HG03025 (cell line): ENCODE results near the gene MIS18BP1.
"Not testable (repeated sequence)": the region's sequence is repeated elsewhere in the genome, so short reads cannot be mapped to it uniquely, and the experiment has no call there.

Experiments used
- ATAC-seq: cut with Tn5 transposase; IDR thresholded peaks from one replicate; pipeline ENCODE4 v1.9.1; 2021; ENCODE audit warnings: mild to moderate bottlenecking, moderate library complexity; ENCODE audit not compliant: unreplicated experiment, low FRiP score

Gene MIS18BP1

DNA sequence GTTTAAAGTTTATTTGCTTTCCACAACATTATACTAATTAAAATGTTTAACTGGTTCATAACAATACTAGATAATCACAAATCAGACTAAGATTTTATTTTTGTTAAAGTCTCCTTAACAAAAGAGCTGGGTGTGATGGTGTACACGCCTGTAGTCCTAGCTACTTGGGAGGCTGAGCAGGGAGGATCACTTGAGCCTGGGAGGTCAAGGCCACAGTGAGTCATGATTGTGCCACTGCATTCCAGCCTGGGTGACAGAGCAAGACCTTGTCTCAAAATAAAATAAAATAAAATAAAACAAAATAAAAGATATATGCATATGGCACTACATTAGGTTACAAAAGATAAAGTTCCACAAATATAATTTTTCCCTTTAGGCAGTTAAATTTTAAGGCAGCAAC, 5.6 kb downstream of the MIS18BP1 start:
- no peak for ATAC-seq

DNA sequence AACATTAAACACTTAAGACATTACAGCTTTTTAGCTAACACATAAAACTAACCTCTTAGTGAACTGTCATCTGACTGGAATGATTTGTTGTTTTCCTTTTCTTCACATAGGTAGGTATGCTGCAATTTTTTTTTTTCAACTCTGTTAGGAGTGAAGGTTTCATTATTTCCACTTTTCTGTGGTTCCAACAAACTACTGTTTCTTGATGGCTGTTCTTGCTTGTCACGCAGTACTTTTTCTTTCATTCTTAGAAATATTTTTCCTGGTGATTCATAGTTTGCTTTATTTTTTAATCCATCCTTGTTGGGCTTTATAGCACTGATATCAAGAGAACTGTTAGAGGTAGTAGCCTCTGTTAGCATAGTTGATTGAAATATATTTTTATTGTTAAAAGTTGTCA, 6.3 kb downstream of the MIS18BP1 start:
- no peak for ATAC-seq

DNA sequence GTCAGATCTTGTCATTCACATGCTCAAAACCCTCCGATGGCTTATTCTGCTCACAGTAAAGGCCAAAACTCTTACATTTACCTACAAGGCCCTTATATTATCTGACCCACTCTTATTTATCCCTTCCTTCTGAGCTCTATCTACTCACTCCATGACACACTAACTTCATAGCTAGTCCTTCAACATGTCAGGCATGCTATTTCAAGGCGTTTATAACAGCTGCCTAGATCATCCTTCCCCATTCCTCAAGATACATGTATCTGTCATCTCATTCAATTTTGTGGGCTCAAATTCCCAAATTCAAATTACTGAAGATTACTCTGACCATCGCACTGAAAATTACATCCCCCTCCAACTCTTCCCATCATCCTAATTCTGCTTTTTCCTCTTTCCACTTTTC, 6.9 kb downstream of the MIS18BP1 start:
- ATAC-seq, result no peak

DNA sequence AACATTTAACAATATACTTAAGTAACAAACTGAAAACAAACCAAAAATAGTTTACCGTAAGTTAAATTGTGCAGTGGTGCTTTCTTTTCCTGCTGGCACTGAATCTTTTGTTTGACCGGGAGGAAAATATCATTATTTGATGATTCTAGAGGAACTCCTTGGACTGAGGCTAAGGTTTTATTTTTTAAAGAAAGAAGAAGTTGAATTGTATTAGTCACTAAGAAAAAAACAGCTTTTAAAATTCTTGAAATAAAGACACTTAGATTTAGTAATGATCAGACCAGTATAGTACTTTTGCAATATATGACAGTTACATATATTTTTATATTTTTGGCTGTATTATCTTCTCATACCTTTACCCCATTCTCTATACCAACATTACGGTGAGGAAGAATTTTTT, 10.3 kb downstream of the MIS18BP1 start:
- ATAC-seq, result no peak

DNA sequence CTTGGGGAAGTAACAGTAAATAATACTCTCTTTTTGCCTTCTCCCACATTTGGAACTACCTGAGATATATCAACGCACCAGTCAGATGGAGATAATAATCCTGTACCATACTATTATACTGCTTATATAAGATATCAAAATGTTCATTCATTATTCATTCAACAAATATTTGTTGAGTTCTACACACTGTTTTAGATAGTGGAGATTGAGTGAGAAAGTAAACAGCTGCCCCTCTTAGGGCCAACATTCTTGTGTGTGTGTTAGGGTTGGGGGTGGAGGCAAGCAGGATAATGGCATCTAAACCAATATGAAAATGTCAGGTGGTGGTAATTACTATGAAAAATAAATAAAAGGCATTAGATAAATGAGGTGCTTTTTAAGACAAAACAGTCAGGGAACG, 14.0 kb downstream of the MIS18BP1 start:
- no peak for ATAC-seq

DNA sequence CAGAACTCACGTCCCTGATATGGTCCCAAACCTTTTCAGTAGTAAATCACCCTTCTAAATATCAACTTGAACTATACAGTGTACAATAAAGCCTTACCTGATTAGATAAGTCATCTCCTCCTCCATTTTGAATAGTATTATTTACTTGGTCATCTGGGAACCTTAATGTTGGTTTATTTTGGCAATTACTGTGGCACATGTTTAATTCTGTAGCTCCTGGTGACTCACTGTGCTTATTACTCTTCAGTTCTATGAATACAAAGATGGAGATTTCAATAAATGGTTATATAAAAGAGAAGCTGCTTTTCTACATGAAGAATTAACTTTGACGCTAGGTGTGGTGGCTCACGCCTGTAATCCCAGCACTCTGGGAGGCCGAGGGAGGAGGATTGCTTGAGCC, 25.4 kb downstream of the MIS18BP1 start:
- ATAC-seq, result no peak

DNA sequence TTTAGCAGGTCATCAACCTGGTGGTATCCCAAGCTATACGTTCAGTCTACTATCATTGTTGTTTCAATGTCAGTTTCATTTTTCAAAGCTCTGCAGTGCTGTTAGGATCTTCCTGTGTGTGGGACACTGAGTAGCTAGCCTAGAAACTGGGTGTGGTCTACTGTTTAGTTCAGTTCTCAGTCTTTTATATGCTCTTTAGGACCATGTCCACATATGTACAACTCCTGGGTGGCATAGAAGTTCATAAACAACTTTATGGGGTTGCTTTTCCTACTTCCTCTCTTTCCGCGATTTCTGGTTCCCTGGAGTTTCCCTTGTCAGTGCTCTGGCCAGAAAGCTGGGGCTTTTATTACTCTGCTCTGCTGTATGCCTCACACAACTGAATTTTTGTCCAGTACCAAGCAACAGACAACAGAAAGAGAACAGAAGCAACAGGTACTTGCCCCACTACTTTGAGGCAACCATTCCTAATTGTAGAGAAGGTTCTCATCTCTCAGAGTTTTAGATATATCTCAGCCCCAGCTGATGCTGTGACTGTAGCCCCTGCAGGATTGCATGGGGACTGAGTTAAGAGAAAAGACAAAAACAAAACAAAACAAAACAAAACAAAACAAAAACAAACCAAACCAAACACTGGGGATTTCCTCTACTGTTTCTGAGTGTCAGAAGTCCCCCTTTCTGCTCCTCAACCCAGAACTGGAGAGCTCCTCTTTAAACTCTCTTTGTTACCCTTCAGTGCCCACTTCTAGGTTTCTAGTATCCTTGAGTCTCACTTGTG, 30.3 kb downstream of the MIS18BP1 start:
- no peak for ATAC-seq

DNA sequence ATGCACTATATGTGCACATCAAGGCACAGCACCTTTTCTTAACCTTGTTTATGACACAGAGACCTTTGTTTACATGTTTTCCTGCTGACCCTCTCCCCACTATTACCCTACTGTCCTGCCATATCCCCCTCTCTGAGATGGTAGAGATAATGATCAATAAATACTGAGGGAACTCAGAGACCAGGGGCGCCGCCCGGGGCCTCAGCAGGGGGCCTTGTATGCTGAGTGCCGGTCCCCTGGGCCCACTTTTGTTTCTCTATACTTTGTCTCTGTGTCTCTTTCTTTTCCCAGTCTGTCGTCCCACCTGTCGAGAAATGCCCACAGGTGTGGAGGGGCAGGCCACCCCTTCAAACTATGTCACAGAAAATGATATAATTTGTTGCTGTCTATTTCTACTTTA, 38.7 kb downstream of the MIS18BP1 start:
- not testable (repeated sequence) for ATAC-seq

DNA sequence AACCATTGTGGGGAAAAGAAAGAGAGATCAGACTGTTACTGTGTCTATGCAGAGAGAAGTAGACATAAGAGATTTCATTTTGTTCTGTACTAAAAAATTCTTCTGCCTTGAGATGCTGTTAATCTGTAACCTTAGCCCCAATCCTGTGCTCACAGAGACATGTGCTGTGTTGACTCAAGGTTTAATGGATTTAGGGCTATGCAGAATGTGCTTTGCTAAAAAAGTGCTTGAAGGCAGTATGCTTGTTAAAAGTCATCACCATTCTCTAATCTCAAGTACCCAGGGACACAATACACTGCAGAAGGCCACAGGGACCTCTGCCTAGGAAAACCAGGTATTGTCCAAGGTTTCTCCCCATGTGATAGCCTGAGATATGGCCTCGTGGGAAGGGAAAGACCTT, 39.3 kb downstream of the MIS18BP1 start:
- ATAC-seq, result not testable (repeated sequence)

DNA sequence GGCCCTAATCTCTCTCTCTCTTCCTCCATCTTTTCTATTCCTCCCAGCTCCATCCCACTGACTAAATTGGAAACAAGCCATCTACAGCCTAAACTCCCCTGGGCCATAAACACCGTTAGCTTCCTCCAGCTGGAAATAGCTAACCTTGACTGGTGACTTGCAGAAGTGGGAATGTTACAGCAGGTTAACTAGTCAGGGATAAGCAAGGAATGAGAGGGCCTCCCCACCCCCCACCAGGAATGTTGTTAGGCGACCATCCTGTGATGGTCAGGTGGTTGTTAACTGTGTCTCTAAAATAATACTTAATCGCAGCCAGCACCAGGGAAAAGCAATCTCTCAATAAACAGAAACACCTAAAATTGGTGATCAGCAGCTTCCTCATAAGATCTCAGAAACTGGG, 40.8 kb downstream of the MIS18BP1 start:
- ATAC-seq, result no peak

DNA sequence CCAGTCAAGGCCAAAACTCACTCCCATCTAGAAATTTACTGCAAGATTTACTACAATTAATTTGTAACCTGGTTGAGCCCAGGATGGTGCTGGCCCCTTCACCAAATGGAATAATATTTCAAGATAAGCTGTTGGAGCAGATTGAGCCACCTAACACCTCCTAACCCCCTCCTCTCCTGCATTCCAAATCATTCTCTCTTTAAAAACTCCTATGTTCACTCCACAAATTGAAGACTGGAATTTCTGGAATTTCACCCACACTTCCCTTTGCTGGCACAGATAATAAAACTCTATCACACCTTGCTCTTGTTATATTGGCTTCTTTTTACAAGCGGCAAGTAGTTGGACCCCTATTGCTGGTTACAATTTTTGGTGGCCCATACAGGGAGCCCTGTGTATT, 41.7 kb downstream of the MIS18BP1 start:
- no peak for ATAC-seq

DNA sequence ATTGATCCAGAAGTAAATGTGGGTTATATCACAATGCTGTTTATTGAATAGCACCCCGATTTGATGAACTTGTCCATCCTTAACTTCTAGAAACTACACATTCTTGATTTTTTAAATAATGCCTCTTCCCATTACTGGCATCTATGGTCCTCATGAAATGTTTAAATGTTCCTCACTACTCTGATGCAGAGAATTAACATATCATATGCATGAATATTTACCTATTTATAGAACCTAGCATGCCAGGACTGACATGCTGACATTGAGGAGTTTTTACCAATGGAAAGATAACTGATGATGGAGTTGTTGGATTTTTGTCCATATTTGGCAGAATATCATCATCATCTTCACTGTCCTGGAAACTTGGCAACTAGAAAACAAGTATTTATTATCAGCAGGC, 42.8 kb downstream of the MIS18BP1 start:
- ATAC-seq, result no peak

DNA sequence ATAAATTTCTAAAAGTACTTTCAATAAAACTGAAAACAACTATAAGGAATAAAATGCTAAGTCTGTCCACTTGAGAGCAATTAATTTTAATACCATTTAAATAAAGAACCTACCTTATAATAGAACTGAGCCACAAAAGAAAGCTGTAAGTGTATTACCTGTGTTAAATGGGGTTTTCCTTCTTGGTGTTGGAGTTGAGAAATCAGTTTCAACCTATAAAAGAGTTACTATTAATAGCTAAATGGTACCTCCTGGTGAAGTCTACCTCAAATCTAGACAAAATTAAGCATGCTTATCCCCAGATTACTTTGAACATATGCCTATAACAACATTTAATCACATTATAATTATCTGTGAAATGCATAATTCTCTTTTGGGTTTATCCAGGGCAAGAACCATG, 48.8 kb downstream of the MIS18BP1 start:
- ATAC-seq, result no peak

DNA sequence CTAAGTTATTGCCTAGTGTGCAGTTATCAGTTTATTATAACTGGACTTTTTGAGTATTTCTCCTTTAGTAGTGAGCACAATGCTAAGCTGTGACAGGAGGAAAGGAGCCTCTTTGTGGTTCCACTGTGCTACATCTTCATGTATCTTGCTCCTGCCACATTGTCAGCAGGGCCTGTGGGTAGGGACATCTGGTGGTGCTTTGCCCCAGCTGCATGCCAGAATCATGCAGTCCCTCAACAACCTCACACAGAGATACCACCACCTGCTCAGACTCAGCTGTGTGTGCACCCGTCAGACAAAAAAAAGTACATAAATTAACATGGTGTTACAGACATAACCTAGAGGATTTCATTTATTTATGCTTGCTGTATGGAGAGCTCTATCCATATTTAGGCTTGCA, 51.1 kb downstream of the MIS18BP1 start:
- peak; percentile 74 for ATAC-seq

DNA sequence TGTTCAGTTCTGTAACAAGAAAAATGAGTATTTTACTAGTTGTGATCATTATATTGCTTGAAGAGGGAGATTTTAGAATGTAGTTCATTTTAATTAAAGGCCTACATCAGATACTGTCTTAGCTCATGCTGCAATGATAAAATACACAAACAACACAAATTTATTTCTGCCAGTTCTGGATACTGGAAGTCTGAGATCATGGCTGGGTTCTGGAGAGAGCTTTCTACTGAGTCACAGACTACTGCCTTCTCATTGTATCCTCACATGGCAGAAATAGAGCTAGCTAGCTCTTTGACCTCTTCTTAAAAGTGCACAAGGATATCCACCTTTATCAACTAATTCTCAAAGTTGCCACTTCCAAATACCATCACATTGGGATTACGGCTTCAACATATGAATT, 53.8 kb downstream of the MIS18BP1 start:
- no peak for ATAC-seq

DNA sequence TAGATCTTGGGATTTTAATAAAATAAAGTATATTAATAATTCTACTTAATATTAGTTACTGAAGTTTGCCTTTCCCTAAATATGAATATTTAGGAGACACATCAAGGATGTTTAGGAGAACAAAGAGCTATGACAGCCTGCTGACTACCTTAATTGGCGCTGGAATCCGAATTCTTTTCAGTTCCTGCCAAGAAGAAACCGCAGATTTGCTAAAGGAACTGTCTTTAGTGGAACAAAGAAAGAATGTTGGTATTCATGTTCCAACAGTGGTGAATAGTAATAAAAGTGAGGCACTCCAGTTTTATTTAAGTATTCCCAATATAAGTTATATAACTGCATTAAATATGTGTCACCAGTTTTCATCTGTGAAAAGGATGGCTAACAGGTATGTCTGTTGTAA, 54.5 kb downstream of the MIS18BP1 start:
- ATAC-seq, result no peak

DNA sequence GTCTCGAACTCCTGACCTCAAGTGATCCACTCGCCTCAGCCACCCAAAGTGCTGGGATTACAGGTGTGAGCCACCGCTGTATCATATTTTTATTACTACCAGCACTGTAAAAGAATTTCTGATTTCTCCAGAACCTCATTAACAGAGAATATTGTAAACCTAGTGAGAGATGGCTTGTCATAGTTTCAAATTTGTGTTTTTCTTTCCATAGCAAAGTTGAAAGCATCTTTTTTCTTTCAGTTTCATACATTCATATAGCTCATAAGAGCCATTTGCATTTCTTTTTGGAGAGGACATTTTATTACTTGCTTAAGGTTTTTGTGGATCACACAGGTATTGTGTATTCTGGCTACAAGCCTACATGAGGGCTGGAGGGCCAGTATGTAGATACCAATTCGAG, 58.0 kb downstream of the MIS18BP1 start:
- peak; percentile 53 for ATAC-seq

DNA sequence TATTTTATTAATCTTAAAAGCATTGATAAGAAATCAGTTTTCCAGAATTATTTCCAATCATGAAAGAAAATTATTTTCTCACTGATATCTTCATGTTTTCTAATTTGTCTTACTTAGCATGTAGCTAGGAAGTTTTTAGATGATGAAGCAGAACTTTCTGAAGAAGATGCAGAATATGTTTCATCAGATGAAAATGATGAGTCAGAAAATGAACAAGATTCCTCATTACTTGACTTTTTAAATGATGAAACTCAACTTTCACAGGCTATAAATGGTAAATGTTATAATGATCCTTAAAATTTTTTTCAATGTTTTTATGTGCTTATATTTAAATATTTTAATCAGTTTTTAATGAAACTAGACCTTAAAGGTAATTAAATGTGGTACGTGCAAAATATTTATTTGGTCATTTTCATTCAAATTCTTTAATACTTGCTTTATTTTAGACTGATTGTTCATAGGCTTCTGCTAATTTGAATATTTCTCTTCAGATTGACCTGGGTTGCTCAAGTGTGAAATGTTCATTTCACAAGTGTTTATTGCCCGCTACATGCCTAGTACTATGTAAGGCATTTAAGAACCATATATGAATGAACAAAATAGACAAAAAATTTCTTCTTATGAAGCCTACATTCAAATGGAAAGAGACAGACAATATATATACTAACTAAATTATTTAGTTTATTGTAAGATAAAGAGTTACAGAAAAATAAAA, 67.7 kb downstream of the MIS18BP1 start:
- no peak for ATAC-seq

DNA sequence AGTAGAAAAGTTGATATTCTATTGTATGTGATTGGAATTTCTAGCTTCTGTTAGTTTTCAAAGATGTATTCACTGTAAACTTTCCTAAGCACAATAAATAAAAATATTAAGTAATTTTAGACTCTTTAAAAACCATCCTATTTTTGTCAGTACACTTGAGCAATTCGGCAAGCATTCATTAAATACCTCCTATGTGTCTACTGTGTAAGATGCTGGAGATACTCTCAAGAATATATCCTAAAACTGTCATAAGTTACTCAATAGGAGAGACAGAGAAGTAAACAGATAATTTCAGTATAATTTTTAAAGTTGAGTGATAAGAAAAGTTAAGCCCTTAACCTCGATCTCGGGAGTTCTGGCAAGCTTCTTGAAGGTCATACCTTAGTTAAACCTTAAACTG, 71.2 kb downstream of the MIS18BP1 start:
- no peak for ATAC-seq

DNA sequence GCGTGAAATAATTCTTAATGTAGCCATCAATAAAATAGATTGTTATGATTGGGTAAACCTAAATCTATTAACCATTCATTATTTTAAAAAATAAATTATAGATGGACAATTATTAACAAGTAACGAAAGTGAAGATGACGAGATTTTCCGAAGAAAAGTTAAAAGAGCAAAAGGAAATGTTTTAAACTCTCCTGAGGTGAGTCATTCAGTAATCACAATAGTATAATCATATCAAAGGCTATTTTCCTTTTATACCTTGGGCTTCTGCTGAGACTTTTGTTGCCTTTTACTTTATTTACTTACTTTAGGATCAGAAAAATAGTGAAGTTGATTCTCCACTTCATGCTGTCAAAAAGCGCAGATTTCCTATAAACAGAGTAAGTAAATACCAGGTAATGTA, 71.7 kb downstream of the MIS18BP1 start:
- ATAC-seq, result no peak

DNA sequence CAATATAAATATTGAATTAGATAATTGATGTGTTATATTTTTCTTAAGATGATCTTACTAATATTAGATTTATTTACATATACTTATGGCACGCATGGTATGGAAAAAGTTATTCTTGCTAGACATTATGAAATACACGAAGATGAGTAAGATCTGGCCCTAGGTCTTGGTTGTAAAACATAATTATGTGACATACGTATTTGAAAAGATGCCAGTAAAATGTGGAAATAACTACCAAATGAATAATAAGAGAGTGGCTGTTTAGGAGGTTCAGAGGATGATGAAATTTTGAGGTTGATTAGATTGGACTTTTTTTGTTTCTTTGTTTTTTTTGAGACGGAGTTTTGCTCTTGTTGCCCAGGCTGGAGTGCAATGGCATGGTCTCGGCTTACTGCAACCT, 75.9 kb downstream of the MIS18BP1 start:
- no peak for ATAC-seq

DNA sequence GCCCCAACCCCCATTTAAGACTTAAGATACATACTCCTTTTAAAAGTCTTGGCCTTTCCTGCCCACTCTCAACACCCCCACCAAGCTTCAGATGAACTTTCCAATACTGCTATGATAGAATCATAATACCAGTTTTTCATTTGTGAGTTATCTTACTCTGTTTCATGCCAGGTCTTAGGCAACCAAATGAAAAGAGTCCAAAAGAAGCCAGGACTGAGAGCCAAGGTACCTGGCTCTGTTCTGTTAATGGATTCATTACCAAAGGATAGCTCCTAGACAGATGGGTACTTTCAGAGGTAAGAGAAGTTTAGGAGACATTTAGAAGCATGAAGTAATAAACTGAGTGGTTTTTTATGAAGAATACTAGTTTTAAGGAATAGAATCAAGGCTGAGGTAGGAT, 83.1 kb downstream of the MIS18BP1 start:
- ATAC-seq, result no peak
